Myocyte (in vitro differentiated cells): Measurements from ENCODE around the gene COL5A3. TPM values are rescaled to one million over a fixed set of nuclear protein-coding genes. Genes with fewer than 3 reads are reported as not detected.
A peak's percentile ranks its signal among the peaks of the same experiment; 100 is the strongest.
"Not testable (repeated sequence)": the region's sequence is repeated elsewhere in the genome, so short reads cannot be mapped to it uniquely, and the experiment has no call there.

Experiments
- DNase-seq: peaks from one replicate; pipeline ENCODE4 v3.0.0-alpha.2; 2012; ENCODE audit warnings: low read depth
- polyA plus RNA-seq: library from polyadenylated mRNA; unstranded; fragments of >200 nt; gene quantifications from one replicate; pipeline ENCODE4 v1.2.1, GENCODE V29; 2012; ENCODE audit warnings: missing spikeins
- total RNA-seq: library from RNA; depleted of rRNA; stranded (reverse); fragments of >200 nt; gene quantifications from 2 replicates; pipeline ENCODE4 v1.2.3, GENCODE V29; 2014

The COL5A3 gene
- total RNA-seq, result 75.3 and 93.4 TPM in 2 replicates
- polyA plus RNA-seq, result 6.4 TPM

- peak; percentile 81 for DNase-seq
These were observed at the start of gene COL5A3 for GRCh38 chr19:10010247-10010691. COL5A3 (minus strand) TSS chr19:10010504; CDS start chr19:10010385, 119 bp downstream.

GRCh38 chr19:10052602-10053360 lies 42.5 kb upstream of the COL5A3 start:
- no peak for DNase-seq

- no peak for DNase-seq
These were observed 39.3 kb upstream of the COL5A3 start for GRCh38 chr19:10049626-10050025.

GRCh38 chr19:10045371-10045770 lies 35.1 kb upstream of the COL5A3 start:
- DNase-seq, result no peak

- no peak for DNase-seq
These were observed 34.1 kb upstream of the COL5A3 start for GRCh38 chr19:10044390-10044789.

- DNase-seq, result peak; percentile 56
These were observed 33.1 kb upstream of the COL5A3 start for GRCh38 chr19:10043286-10043927.

- no peak for DNase-seq
These were observed 27.5 kb upstream of the COL5A3 start for GRCh38 chr19:10037809-10038208.

- no peak for DNase-seq
These were observed 27.1 kb upstream of the COL5A3 start for GRCh38 chr19:10037367-10037766.

- DNase-seq, result peak; percentile 28
These were observed 26.3 kb upstream of the COL5A3 start for GRCh38 chr19:10036601-10037071.

- DNase-seq, result no peak
These were observed 23.3 kb upstream of the COL5A3 start for GRCh38 chr19:10033614-10034013.

- DNase-seq, result peak; percentile 95
These were observed 17.1 kb upstream of the COL5A3 start for GRCh38 chr19:10027158-10027997.

- DNase-seq, result no peak
These were observed 16.4 kb upstream of the COL5A3 start for GRCh38 chr19:10026744-10027143.

- DNase-seq, result not testable (repeated sequence)
These were observed 12.8 kb upstream of the COL5A3 start for GRCh38 chr19:10023096-10023495.

GRCh38 chr19:10021863-10022262 lies 11.6 kb upstream of the COL5A3 start:
- DNase-seq, result no peak

GRCh38 chr19:10021446-10021845 lies 11.1 kb upstream of the COL5A3 start:
- no peak for DNase-seq

- DNase-seq, result no peak
These were observed 10.5 kb upstream of the COL5A3 start for GRCh38 chr19:10020851-10021250.

GRCh38 chr19:10019246-10019645 lies 8.9 kb upstream of the COL5A3 start:
- DNase-seq, result no peak

GRCh38 chr19:10018786-10019185 lies 8.5 kb upstream of the COL5A3 start:
- DNase-seq, result no peak

- no peak for DNase-seq
These were observed 8.0 kb upstream of the COL5A3 start for GRCh38 chr19:10018263-10018662.

- no peak for DNase-seq
These were observed 3.7 kb upstream of the COL5A3 start for GRCh38 chr19:10013834-10014618.

GRCh38 chr19:10013316-10013715 lies 3.0 kb upstream of the COL5A3 start, which contains the start of gene RDH8:
RDH8 (plus strand) TSS chr19:10013483; CDS start chr19:10013498, 15 bp downstream.
- no peak for DNase-seq
